Caki2 (cell line): ENCODE results near the gene CCDC141. TPM values are rescaled to one million over a fixed set of nuclear protein-coding genes. Genes with fewer than 3 reads are reported as not detected.
"Not testable (repeated sequence)": the region's sequence is repeated elsewhere in the genome, so short reads cannot be mapped to it uniquely, and the experiment has no call there.

Experiments
- DNase-seq: peaks from one replicate; pipeline ENCODE4 v3.0.0-alpha.2; 2015; ENCODE audit warnings: low read depth
- in situ Hi-C: cut with HindIII; loops from 2 replicates; pipeline ENCODE4 v1.10.0; 2016; ENCODE audit warnings: low sequenced_read_pairs, low pct_unique_long_range_greater_than_20kb, mixed read lengths
- total RNA-seq: library from RNA; depleted of rRNA; stranded (reverse); fragments of >200 nt; shearing (Covaris generic); gene quantifications from 2 replicates; pipeline ENCODE4 v1.2.3, GENCODE V29; 2014; ENCODE audit warnings: low replicate concordance

The CCDC141 gene
- total RNA-seq, 1 experiment from 2014 or later, result not detected

- DNase-seq, result no peak
- in situ Hi-C loops, result no loop called here
Observed at GRCh38 chr2:179050755-179051154, 818 bp upstream of the CCDC141 start.

GRCh38 chr2:179049203-179049545, 763 bp downstream of the CCDC141 start:
- no peak for DNase-seq
- in situ Hi-C loops, result no loop called here

GRCh38 chr2:179048099-179048498, 1.8 kb downstream of the CCDC141 start:
- no peak for DNase-seq
- in situ Hi-C loops, result no loop called here

GRCh38 chr2:179045602-179046001, 4.3 kb downstream of the CCDC141 start:
- DNase-seq, in situ Hi-C loops: not testable (repeated sequence)

- DNase-seq, result no peak
Observed at GRCh38 chr2:179044500-179044899, 5.4 kb downstream of the CCDC141 start.

GRCh38 chr2:179037807-179038206, 12.1 kb downstream of the CCDC141 start:
- no peak for DNase-seq
- in situ Hi-C loops, result no loop called here

More at GRCh38 chr2:179044500-179044899, 5.4 kb downstream of the CCDC141 start:
- in situ Hi-C loops, result no loop called here

GRCh38 chr2:179036353-179036905, 13.5 kb downstream of the CCDC141 start:
- in situ Hi-C loops, result no loop called here
- DNase-seq, result no peak

GRCh38 chr2:179031731-179032408, 18.1 kb downstream of the CCDC141 start:
- no peak for DNase-seq
- in situ Hi-C loops, result no loop called here

GRCh38 chr2:179024445-179024844, 25.5 kb downstream of the CCDC141 start:
- no peak for DNase-seq
- in situ Hi-C loops, result no loop called here

- in situ Hi-C loops, result no loop called here
- no peak for DNase-seq
Observed at GRCh38 chr2:179022685-179023084, 27.3 kb downstream of the CCDC141 start.

- in situ Hi-C loops, result no loop called here
- no peak for DNase-seq
Observed at GRCh38 chr2:179021258-179021657, 28.7 kb downstream of the CCDC141 start.

- in situ Hi-C loops, result no loop called here
- no peak for DNase-seq
Observed at GRCh38 chr2:179020156-179020750, 29.7 kb downstream of the CCDC141 start.

GRCh38 chr2:179019260-179019659, 30.7 kb downstream of the CCDC141 start:
- in situ Hi-C loops, result no loop called here

GRCh38 chr2:179017773-179018357, 32.1 kb downstream of the CCDC141 start:
- in situ Hi-C loops, result no loop called here

More at GRCh38 chr2:179019260-179019659, 30.7 kb downstream of the CCDC141 start:
- DNase-seq, result no peak

GRCh38 chr2:179014189-179014588, 35.7 kb downstream of the CCDC141 start:
- DNase-seq, in situ Hi-C loops: not testable (repeated sequence)

More at GRCh38 chr2:179017773-179018357, 32.1 kb downstream of the CCDC141 start:
- DNase-seq, result no peak

- in situ Hi-C loops, result no loop called here
- no peak for DNase-seq
Observed at GRCh38 chr2:179005976-179006375, 44.0 kb downstream of the CCDC141 start.

- in situ Hi-C loops, result no loop called here
- no peak for DNase-seq
Observed at GRCh38 chr2:178999476-178999875, 50.5 kb downstream of the CCDC141 start.

GRCh38 chr2:178998539-178998938, 51.4 kb downstream of the CCDC141 start:
- no peak for DNase-seq
- in situ Hi-C loops, result no loop called here

- no peak for DNase-seq
- in situ Hi-C loops, result no loop called here
Observed at GRCh38 chr2:178997477-178997876, 52.5 kb downstream of the CCDC141 start.
